Upper lobe of left lung (tissue), 6 donors: Measurements from ENCODE around the gene PCNX3. TPM values are rescaled to one million over a fixed set of nuclear protein-coding genes. Genes with fewer than 3 reads are reported as not detected.
"Not testable (repeated sequence)": the region's sequence is repeated elsewhere in the genome, so short reads cannot be mapped to it uniquely, and the experiment has no call there.

ENCODE experiments used
- ATAC-seq, 2 donors: fragments of 200-7000 bp; cut with Tn5 transposase; one replicate each; pipeline ENCODE4 v1.9.1; 2022; ENCODE audit warnings: mild to moderate bottlenecking in 2 of 2, moderate library complexity in 2 of 2; ENCODE audit not compliant: low FRiP score in 2 of 2
- DNase-seq, 2 donors: peaks; one replicate each; pipeline ENCODE4 v3.0.0-alpha.2; 2019 to 2020
- H3K27ac ChIP-seq, 4 donors: fragments of 200-600 bp; sonication (generic); one replicate each; pipeline ENCODE4 v1.5.1; 2016 to 2019
- H3K27me3 ChIP-seq, 4 donors: fragments of 200-600 bp; sonication (generic); one replicate each; pipeline ENCODE4 v1.5.1; 2017 to 2019
- H3K36me3 ChIP-seq, 4 donors: fragments of 200-600 bp; sonication (generic); one replicate each; pipeline ENCODE4 v1.5.1; 2016 to 2019
- H3K4me1 ChIP-seq, 4 donors: fragments of 200-600 bp; sonication (generic); one replicate each; pipeline ENCODE4 v1.5.1; 2018 to 2019
- H3K4me3 ChIP-seq, 4 donors: fragments of 200-600 bp; sonication (generic); one replicate each; pipeline ENCODE4 v1.5.1; 2017 to 2019; ENCODE audit warnings: mild to moderate bottlenecking in 2 of 4, moderate library complexity in 1 of 4
- H3K9me3 ChIP-seq, 4 donors: fragments of 200-600 bp; sonication (generic); one replicate each; pipeline ENCODE4 v1.5.1; 2018 to 2019
- EP300 ChIP-seq, 4 donors: sonication (generic); formaldehyde crosslinking; IDR thresholded peaks; one replicate each; pipeline ENCODE4 v1.5.1; 2017; ENCODE audit warnings: antibody characterized with exemption in 4 of 4, control low read depth in 2 of 4
- POLR2A ChIP-seq, 4 donors: fragments of 450-650 bp; IDR thresholded peaks; one replicate each; pipeline ENCODE4 v1.5.1; 2016 to 2017; ENCODE audit warnings: antibody characterized with exemption in 4 of 4, mild to moderate bottlenecking in 2 of 4
- POLR2AphosphoS5 ChIP-seq, 2 donors: sonication (generic); formaldehyde crosslinking; IDR thresholded peaks; one replicate each; pipeline ENCODE4 v1.5.1; 2017; ENCODE audit warnings: antibody characterized with exemption in 2 of 2
- WGBS, 2 donors: methylation state at CpG; one replicate each; pipeline ENCODE4 v1.1.5; 2017 to 2018; 5-methylcytosine and 5-hydroxymethylcytosine counted together
- total RNA-seq, 6 donors: library from RNA; depleted of rRNA in 4 of 6; stranded (reverse); fragments of >200 nt in 4 of 6; gene quantifications; one replicate each; pipeline versions ENCODE4 v1.1.0 to v1.2.1, GENCODE V29; 2016 to 2021
- TF ChIP-seq, protein P1 (sequence below), 6 experiments: fragments of 450-650 bp in 4 of 6; fragments of 200-600 bp in 2 of 6; sonication (generic) in 2 of 6; IDR thresholded peaks; one replicate each; pipeline ENCODE4 v1.5.1; 2016 to 2019; ENCODE audit warnings: antibody characterized with exemption in 6 of 6
- donor health status: DM: no; HTN: no; CAD: no; lungs with moderate emphysema.
- donor health status: DM: no; HTN: yes; CAD: no; lungs with severe emphysema.

The PCNX3 gene
- total RNA-seq, 6 donors from 2014 or later = 26.7 to 63.9 (median 43.9) TPM

DNA sequence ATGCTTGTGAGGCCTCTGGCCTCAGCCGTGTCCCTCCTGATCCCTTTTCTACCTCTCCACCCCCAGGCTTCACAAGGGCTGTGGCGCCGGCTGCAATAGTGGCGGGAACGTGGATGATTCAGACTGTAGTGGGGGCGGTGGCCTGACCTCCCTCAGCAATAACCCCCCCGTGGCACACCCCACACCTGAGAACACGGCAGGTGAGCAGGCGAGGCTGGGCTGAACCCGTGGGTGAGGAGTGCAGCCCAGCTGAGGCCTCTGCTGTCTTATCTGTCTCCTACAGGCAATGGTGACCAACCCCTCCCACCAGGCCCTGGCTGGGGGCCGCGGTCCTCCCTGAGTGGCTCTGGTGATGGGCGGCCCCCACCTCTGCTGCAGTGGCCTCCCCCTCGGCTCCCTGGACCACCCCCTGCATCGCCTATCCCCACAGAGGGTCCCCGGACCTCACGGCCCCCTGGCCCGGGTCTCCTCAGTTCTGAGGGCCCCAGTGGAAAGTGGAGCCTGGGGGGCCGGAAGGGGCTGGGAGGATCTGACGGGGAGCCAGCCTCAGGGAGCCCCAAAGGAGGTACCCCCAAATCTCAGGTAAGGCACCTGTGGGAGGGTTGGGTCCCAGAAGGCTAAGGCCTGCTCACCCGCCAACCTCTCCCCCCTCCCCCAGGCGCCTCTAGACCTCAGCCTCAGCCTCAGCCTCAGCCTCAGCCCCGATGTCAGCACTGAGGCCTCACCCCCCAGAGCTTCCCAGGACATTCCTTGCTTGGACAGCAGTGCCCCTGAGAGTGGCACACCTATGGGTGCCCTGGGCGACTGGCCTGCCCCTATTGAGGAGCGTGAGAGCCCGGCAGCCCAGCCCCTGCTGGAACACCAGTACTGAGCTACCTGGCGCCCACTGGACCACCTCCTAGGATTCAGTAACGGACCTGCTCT is 20.8 kb downstream of the PCNX3 start:
- no peak overlapping the region for H3K4me3 ChIP-seq
- TF ChIP-seq, protein P1, sequence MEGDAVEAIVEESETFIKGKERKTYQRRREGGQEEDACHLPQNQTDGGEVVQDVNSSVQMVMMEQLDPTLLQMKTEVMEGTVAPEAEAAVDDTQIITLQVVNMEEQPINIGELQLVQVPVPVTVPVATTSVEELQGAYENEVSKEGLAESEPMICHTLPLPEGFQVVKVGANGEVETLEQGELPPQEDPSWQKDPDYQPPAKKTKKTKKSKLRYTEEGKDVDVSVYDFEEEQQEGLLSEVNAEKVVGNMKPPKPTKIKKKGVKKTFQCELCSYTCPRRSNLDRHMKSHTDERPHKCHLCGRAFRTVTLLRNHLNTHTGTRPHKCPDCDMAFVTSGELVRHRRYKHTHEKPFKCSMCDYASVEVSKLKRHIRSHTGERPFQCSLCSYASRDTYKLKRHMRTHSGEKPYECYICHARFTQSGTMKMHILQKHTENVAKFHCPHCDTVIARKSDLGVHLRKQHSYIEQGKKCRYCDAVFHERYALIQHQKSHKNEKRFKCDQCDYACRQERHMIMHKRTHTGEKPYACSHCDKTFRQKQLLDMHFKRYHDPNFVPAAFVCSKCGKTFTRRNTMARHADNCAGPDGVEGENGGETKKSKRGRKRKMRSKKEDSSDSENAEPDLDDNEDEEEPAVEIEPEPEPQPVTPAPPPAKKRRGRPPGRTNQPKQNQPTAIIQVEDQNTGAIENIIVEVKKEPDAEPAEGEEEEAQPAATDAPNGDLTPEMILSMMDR (IDR thresholded peaks at IDR 0.05) = no peak
- TF ChIP-seq POLR2A (IDR thresholded peaks at IDR 0.05) (no peak), POLR2AphosphoS5 (IDR thresholded peaks at IDR 0.05) (no peak)
- no peaks in the 10 kb centered on the region for H3K27me3 ChIP-seq
- H3K9me3 ChIP-seq = no peaks in the 10 kb centered on the region
- DNase-seq (peak in 1 of 2 donors; percentile 66), ATAC-seq (no peak)
- H3K27ac ChIP-seq = peak overlapping the region; percentile 15 to 99 (median 96)
- H3K36me3 ChIP-seq = peaks cover 18 to 59% (median 45%) of the 10 kb centered on the region in 4 donors
- H3K4me1 ChIP-seq = peaks cover 34 to 47% (median 40%) of the 10 kb centered on the region in 4 donors
- WGBS, 2 donors = 86 to 94% methylated on average over 8 to 24 of the region's 28 CpGs

DNA sequence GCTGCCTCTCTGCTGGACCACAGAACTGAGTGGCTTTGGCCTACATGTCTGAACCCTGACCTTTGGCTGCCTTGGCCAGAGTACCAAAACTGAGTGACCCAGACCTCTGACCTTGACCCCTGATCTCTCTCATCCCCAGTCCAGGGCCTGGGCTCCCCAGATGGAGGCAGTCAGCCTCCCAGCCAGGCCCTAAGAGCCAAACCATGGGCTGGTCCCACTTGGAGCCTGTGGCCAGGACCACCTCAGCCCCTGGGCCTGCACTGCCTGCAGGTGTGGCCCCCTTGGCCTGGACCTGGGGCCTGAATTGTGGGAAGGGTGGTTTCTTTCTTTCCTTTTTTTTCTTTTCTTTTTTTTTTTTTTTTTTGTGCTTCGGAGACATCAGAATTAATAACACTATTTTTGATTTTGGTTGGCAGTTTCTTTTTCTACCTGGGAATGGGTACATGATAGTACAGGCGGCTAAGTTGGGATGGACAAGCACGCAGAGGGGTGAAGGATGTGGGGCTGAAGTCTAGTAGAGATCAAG is 21.5 kb downstream of the PCNX3 start:
- TF ChIP-seq POLR2A (IDR thresholded peaks at IDR 0.05) = no peak
- no peak for TF ChIP-seq POLR2AphosphoS5 (IDR thresholded peaks at IDR 0.05)
- TF ChIP-seq EP300 (IDR thresholded peaks at IDR 0.05) = no peak
- TF ChIP-seq, protein P1 (IDR thresholded peaks at IDR 0.05) = no peak
- Histone ChIP-seq H3K27me3 (no peaks in the 10 kb centered on the region), H3K27ac (peak overlapping the region; percentile 89 to 99 (median 96)), H3K4me1 (peaks cover 39 to 54% (median 47%) of the 10 kb centered on the region in 4 donors), H3K36me3 (peaks cover 18 to 57% (median 40%) of the 10 kb centered on the region in 4 donors), H3K4me3 (no peak overlapping the region), H3K9me3 (no peaks in the 10 kb centered on the region)
- no peak for DNase-seq
- ATAC-seq = no peak
- WGBS, 2 donors = 87 to 88% methylated on average over 3 of the region's 3 CpGs

DNA sequence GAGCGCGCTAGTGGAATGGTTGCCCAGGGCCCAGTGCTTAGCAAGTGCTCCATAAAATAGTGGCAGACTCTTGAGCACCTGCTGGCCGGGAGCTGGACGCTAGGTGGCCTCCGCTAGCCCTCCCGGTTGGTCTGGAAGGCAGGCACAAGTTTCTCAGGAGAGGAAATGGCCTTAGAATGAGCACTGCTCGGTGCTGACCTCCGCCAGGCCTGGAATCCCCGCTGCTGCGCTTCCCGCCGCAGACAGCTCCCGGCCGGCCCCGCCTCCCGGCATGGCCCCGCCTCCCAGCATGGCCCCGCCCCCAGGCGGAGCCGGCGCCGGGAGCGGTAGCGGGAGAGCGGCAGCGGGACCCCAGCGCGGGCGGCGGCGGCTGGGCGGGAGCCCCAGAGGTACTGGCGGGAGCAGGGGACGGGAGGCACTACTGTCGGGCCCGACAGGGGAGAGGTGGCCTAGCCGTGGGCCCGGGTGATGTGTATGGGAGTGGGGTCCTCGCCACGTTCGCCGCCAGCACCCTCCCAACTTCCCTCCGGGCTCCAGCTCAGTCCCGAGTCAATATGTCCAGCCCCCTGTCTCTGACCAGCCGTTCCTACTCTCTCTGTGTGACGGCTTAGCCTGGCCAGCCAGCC is 22.3 kb downstream of the PCNX3 start, which contains the start of gene SIPA1:
SIPA1 (plus strand) TSS at position 308 of the 626 bp plus-strand sequence. CDS start 2,821 bp downstream, outside the sequence.
- DNase-seq = peak; percentile 86 to 96
- peak; percentile 76 to 92 for ATAC-seq
- Histone ChIP-seq H3K27me3 (no peaks in the 10 kb centered on the region), H3K36me3 (peaks cover 18 to 58% (median 40%) of the 10 kb centered on the region in 4 donors), H3K9me3 (no peaks in the 10 kb centered on the region), H3K27ac (peak within 1 kb of the TSS; percentile 89 to 99 (median 96)), H3K4me1 (peaks cover 45 to 62% (median 53%) of the 10 kb centered on the region in 4 donors), H3K4me3 (peak within 1 kb of the TSS; percentile 62 to 85 (median 74))
- 12 to 16% methylated on average over 11 to 15 of the region's 46 CpGs for WGBS, 2 donors
- TF ChIP-seq EP300 (IDR thresholded peaks at IDR 0.05) = no peak
- TF ChIP-seq, protein P1 (IDR thresholded peaks at IDR 0.05) = peak in 5 of 6 experiments; percentile 31 to 63 (median 32)
- TF ChIP-seq POLR2A (IDR thresholded peaks at IDR 0.05) = peak in 3 of 4 donors; percentile 28 to 88 (median 84)
- TF ChIP-seq POLR2AphosphoS5 (IDR thresholded peaks at IDR 0.05) = peak; percentile 6 to 74

DNA sequence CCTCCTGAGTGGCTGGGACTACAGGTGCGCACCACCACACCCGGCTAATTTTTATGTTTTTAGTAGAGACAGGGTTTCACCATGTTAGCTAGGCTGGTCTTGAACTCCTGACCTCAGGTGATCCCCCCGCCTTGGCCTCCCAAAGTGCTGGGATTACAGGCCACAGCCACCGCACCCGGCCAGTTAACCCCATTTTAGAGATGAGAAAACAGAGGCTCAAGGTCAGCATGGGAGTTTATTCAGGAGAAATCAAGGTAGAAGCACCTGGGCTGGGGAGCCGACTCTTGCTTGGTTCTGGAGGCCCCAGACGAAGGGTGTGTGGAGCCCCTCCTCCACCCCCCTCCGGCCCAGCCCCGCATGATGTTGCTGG is 23.6 kb downstream of the PCNX3 start:
- peak overlapping the region; percentile 89 to 99 (median 96) for H3K27ac ChIP-seq
- H3K36me3 ChIP-seq = peaks cover 17 to 57% (median 39%) of the 10 kb centered on the region in 4 donors
- not testable (repeated sequence) for ATAC-seq, H3K9me3 ChIP-seq, DNase-seq, H3K27me3 ChIP-seq
- WGBS, 2 donors = 78 to 85% methylated on average over 3 to 8 of the region's 9 CpGs
- H3K4me1 ChIP-seq = peaks cover 53 to 75% (median 66%) of the 10 kb centered on the region in 4 donors
- peak overlapping the region in 3 of 4 donors; percentile 71 to 85 (median 76) for H3K4me3 ChIP-seq
